Tibial nerve (tissue), 4 donors: ENCODE data around the gene WNT9A. TPM values are rescaled to one million over a fixed set of nuclear protein-coding genes. Genes with fewer than 3 reads are reported as not detected.
A peak's percentile ranks its signal among the peaks of the same experiment; 100 is the strongest.
"Not testable (repeated sequence)": the region's sequence is repeated elsewhere in the genome, so short reads cannot be mapped to it uniquely, and the experiment has no call there.

Source experiments
- DNase-seq, 2 donors: peaks; one replicate each; pipeline ENCODE4 v3.0.0-alpha.2; 2019; ENCODE audit warnings: low spot score in 2 of 2
- H3K27ac ChIP-seq, 4 donors: fragments of 200-600 bp; sonication (generic) in 3 of 4; one replicate each; pipeline ENCODE4 v1.5.1; 2017 to 2019; ENCODE audit warnings: mild to moderate bottlenecking in 1 of 4
- H3K27me3 ChIP-seq, 2 donors: fragments of 200-600 bp; sonication (generic) in 1 of 2; one replicate each; pipeline versions ENCODE4 v1.5.1 to v1.6.0; 2017 to 2019
- H3K36me3 ChIP-seq, 3 donors: fragments of 200-600 bp; sonication (generic); one replicate each; pipeline ENCODE4 v1.5.1; 2018 to 2019
- H3K4me1 ChIP-seq, 4 donors: fragments of 200-600 bp; sonication (generic) in 3 of 4; one replicate each; pipeline ENCODE4 v1.5.1; 2017 to 2019
- H3K4me3 ChIP-seq, 4 donors: fragments of 200-600 bp; sonication (generic) in 3 of 4; one replicate each; pipeline ENCODE4 v1.5.1; 2017 to 2019; ENCODE audit warnings: mild to moderate bottlenecking in 1 of 4, moderate library complexity in 1 of 4
- H3K9me3 ChIP-seq, 4 donors: fragments of 200-600 bp; sonication (generic) in 3 of 4; one replicate each; pipeline ENCODE4 v1.5.1; 2017 to 2019
- CTCF ChIP-seq, 5 experiments: fragments of 200-600 bp in 3 of 5; fragments of 450-650 bp in 2 of 5; sonication (generic) in 3 of 5; IDR thresholded peaks; one replicate each; pipeline ENCODE4 v1.5.1; 2016 to 2019; ENCODE audit warnings: antibody characterized with exemption in 5 of 5, mild to moderate bottlenecking in 3 of 5, moderate library complexity in 2 of 5
- EP300 ChIP-seq, 2 donors: sonication (generic); formaldehyde crosslinking; IDR thresholded peaks; one replicate each; pipeline ENCODE4 v1.6.1; 2017; ENCODE audit warnings: antibody characterized with exemption in 2 of 2, mild to moderate bottlenecking in 1 of 2
- POLR2A ChIP-seq, 2 donors: fragments of 450-650 bp; IDR thresholded peaks; one replicate each; pipeline ENCODE4 v1.6.1; 2017; ENCODE audit warnings: antibody characterized with exemption in 2 of 2, mild to moderate bottlenecking in 2 of 2, moderate library complexity in 2 of 2
- WGBS, 2 donors: methylation state at CpG; one replicate each; pipeline ENCODE4 v1.1.5; 2018; 5-methylcytosine and 5-hydroxymethylcytosine counted together
- total RNA-seq, 4 donors: library from RNA; depleted of rRNA; stranded (reverse); fragments of >200 nt; gene quantifications; one replicate each; pipeline ENCODE4 v1.1.0, GENCODE V29; 2016

The WNT9A gene
- total RNA-seq, 4 donors from 2014 or later = 5.1 to 12.8 (median 8.5) TPM

DNA sequence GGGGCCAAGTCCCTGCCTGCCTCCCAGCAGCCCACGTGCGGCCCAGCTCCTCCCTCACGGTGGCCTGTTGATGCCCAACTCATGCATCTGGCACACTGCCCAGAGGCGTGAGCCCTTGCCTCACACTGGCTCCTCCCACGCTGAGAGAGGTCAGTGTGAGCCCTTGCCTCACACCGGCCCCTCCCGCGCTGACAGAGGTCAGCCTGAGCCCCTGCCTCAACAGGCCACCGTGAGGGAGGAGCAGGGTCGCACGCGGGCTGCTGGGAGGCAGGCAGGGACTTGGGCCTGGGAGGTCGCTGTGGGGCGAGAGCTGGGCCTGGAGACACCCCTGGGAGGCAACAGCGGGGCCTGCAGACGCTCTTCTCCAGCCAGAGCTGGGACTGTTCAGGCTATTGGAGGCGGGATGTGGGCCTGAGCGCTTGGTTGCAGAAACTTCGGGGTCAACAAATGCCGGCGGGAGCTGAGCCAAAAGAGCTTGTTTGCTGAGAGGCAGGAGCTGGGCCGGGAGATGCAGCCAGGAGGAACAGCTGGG lies 25.2 kb upstream of the WNT9A start:
- Histone ChIP-seq H3K4me1 (peaks cover 0 to 15% (median 2%) of the 10 kb centered on the region in 4 donors), H3K27ac (peak overlapping the region; percentile 40 to 73 (median 50))
- H3K36me3 ChIP-seq, H3K4me3 ChIP-seq, H3K9me3 ChIP-seq, H3K27me3 ChIP-seq: not testable (repeated sequence)
- DNase-seq = peak; percentile 50 to 69
- WGBS, 2 donors = 15 to 48% methylated on average over 14 of the region's 22 CpGs

- DNase-seq, H3K4me3 ChIP-seq, H3K9me3 ChIP-seq, H3K36me3 ChIP-seq, H3K27me3 ChIP-seq: not testable (repeated sequence)
- peaks cover 0 to 15% (median 2%) of the 10 kb centered on the region in 4 donors for H3K4me1 ChIP-seq
- WGBS, 2 donors = 38 to 81% methylated on average over 3 to 10 of the region's 19 CpGs
- H3K27ac ChIP-seq = peak overlapping the region in 2 of 4 donors; percentile 11 to 40
These were observed 24.5 kb upstream of the WNT9A start for GRCh38 chr1:227972283-227972679.

GRCh38 chr1:227971643-227972282 lies 24.0 kb upstream of the WNT9A start:
- peaks cover 0 to 15% (median 2%) of the 10 kb centered on the region in 4 donors for H3K4me1 ChIP-seq
- H3K27ac ChIP-seq, DNase-seq, H3K36me3 ChIP-seq, H3K27me3 ChIP-seq, H3K4me3 ChIP-seq, H3K9me3 ChIP-seq: not testable (repeated sequence)
- WGBS, 2 donors = 47 to 70% methylated on average over 13 to 16 of the region's 27 CpGs

DNA sequence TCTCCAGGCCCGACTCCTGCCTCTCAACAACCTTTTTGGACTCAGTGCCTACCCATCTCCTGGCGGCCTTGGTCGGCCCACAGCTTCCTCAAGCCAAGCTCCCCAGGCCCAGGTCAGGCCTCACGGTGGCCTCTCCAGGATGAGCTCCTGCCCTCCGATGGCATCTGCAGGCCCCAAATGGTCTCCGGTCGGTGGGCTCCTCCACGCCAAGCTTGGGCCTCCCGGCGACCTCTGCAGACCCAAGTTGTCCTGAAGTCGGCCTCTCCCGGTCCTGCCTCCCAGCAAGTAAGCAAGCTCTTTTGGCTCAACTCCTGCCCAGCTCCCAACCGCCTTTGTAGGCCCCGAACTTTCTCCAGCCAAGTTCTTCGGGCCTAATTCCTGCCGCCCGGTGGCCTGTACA lies 23.5 kb upstream of the WNT9A start:
- H3K4me1 ChIP-seq = peaks cover 0 to 15% (median 2%) of the 10 kb centered on the region in 4 donors
- not testable (repeated sequence) for H3K9me3 ChIP-seq, H3K27ac ChIP-seq, H3K36me3 ChIP-seq, H3K27me3 ChIP-seq, DNase-seq, H3K4me3 ChIP-seq
- 95 to 98% methylated on average over 8 to 9 of the region's 17 CpGs for WGBS, 2 donors

- H3K4me3 ChIP-seq, H3K9me3 ChIP-seq, H3K27ac ChIP-seq, H3K36me3 ChIP-seq, H3K27me3 ChIP-seq, DNase-seq: not testable (repeated sequence)
- H3K4me1 ChIP-seq = peaks cover 0 to 15% (median 2%) of the 10 kb centered on the region in 4 donors
- 82 to 85% methylated on average over 34 to 36 of the region's 36 CpGs for WGBS, 2 donors
These were observed 22.6 kb upstream of the WNT9A start for GRCh38 chr1:227970076-227970995.

DNA sequence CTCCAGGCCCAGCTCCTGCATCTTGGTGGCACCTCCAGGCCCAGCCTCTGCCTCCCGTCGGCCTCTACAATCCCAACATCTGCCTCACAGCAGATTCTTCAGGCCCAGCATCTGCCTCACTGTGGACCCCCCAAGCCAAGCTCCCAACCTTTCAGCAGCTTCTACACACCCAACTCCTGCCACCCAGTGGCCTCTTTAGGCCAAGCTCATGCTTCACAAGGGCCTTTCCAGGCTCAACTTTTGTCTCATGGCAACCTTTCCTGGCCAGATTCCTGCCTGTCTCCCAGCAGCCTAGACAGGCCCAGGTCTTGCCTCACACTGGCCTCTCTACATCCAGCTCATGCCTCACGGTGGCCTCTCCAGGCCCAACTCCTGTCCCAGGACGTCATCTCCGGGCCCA lies 20.1 kb upstream of the WNT9A start:
- 86 to 95% methylated on average over 4 to 5 of the region's 5 CpGs for WGBS, 2 donors
- H3K36me3 ChIP-seq, DNase-seq, H3K4me3 ChIP-seq, H3K9me3 ChIP-seq, H3K27me3 ChIP-seq, H3K4me1 ChIP-seq, H3K27ac ChIP-seq: not testable (repeated sequence)

GRCh38 chr1:227966733-227967132 lies 19.0 kb upstream of the WNT9A start:
- 69% methylated on average over 2 of the region's 2 CpGs; no CpG with 5 or more reads in 1 of the 2 donors for WGBS, 2 donors
- DNase-seq, H3K9me3 ChIP-seq, H3K36me3 ChIP-seq, H3K27ac ChIP-seq, H3K27me3 ChIP-seq, H3K4me3 ChIP-seq, H3K4me1 ChIP-seq: not testable (repeated sequence)

- DNase-seq = no peak
- TF ChIP-seq CTCF (IDR thresholded peaks at IDR 0.05) (no peak), POLR2A (IDR thresholded peaks at IDR 0.05) (no peak), EP300 (IDR thresholded peaks at IDR 0.05) (no peak)
- WGBS, 2 donors = 33 to 36% methylated on average over 4 of the region's 4 CpGs
These were observed 14.1 kb upstream of the WNT9A start for GRCh38 chr1:227961651-227962466.

More at GRCh38 chr1:227961651-227962466, 14.1 kb upstream of the WNT9A start:
- no peaks in the 10 kb centered on the region for H3K4me1 ChIP-seq
- H3K4me3 ChIP-seq = no peak overlapping the region
- H3K27me3 ChIP-seq = no peaks in the 10 kb centered on the region
- H3K9me3 ChIP-seq = peaks cover 0 to 4% (median 0%) of the 10 kb centered on the region in 4 donors
- H3K27ac ChIP-seq = no peak overlapping the region
- no peaks in the 10 kb centered on the region for H3K36me3 ChIP-seq
